HepG2 (cell line): ENCODE measurements around the gene TMEM145. TPM values are rescaled to one million over a fixed set of nuclear protein-coding genes. Genes with fewer than 3 reads are reported as not detected.

Experiments
- ATAC-seq: fragments of 200-7000 bp; cut with Tn5 transposase; 3 replicates; pipeline ENCODE4 v1.9.1; 2020; ENCODE audit warnings: mild to moderate bottlenecking, moderate library complexity
- BruUV-seq: library from RNA; stranded (reverse); fragments of 400-500 nt; replicated peaks from 2 replicates; lab custom pipeline; 2021; lab: Mats Ljungman, UMichigan
- CTCF ChIA-PET: fragments of 300-600 bp; formaldehyde crosslinking; extraction: SDS; loops from one replicate; lab custom pipeline; 2021; ENCODE audit warnings: low total read pairs, inconsistent platforms, low intra/inter-chr PET ratio; lab: Yijun Ruan, JAX
- POLR2A ChIA-PET: fragments of 350-600 bp; sonication (Branson Sonifier 250); formaldehyde crosslinking; loops from one replicate; lab custom pipeline; 2020; ENCODE audit warnings: antibody characterized with exemption, inconsistent platforms; lab: Yijun Ruan, JAX
- DNase-seq: peaks from one replicate; pipeline ENCODE4 v3.0.0-alpha.2; 2015; ENCODE audit warnings: low spot score
- FAIRE-seq: peaks from 3 replicates; lab custom pipeline; 2011; peaks lifted over from hg19 to GRCh38; lab: Jason Lieb, UNC
- H2AFZ ChIP-seq: one replicate; pipeline ENCODE4 v1.6.1; 2011; ENCODE audit warnings: low read length, inconsistent platforms
- H3K27ac ChIP-seq: fragments of 300-600 bp; 3 replicates; pipeline ENCODE4 v1.8.0; 2011; ENCODE audit warnings: mixed run types, mild to moderate bottlenecking, mixed read lengths, low read length, inconsistent platforms; ENCODE audit not compliant: insufficient read depth; ENCODE audit errors: extremely low read length
- H3K27me3 ChIP-seq, 2 experiments: fragments of 200-600 bp in 1 of 2; 2 replicates in 1 of 2; 3 replicates in 1 of 2; pipeline versions ENCODE4 v1.6.0 to v1.8.0; 2011; ENCODE audit warnings: low read length in 2 of 2, mild to moderate bottlenecking in 2 of 2, moderate library complexity in 2 of 2, inconsistent platforms in 1 of 2; ENCODE audit not compliant: insufficient read depth in 2 of 2, control insufficient read depth in 1 of 2
- H3K36me3 ChIP-seq, 2 experiments: fragments of 200-600 bp in 1 of 2; replicated peaks in 1 of 2; 2 replicates in 1 of 2; 3 replicates in 1 of 2; pipeline versions ENCODE4 v1.5.1 to v1.8.0; 2011; ENCODE audit warnings: low read length in 2 of 2, inconsistent platforms in 1 of 2; ENCODE audit not compliant: insufficient read depth in 2 of 2, control insufficient read depth in 1 of 2
- H3K4me1 ChIP-seq: 2 replicates; pipeline ENCODE4 v1.5.1; 2012; ENCODE audit warnings: low read length, inconsistent platforms; ENCODE audit not compliant: insufficient read depth
- H3K4me2 ChIP-seq: 2 replicates; pipeline ENCODE4 v1.6.0; 2011; ENCODE audit warnings: low read depth, low read length, inconsistent platforms
- H3K4me3 ChIP-seq, 3 experiments: fragments of 200-600 bp in 1 of 3; sonication (generic), shearing (Covaris generic) in 1 of 3; replicated peaks in 1 of 3; 2 replicates each; pipeline ENCODE4 v1.5.1; 2011 to 2016; ENCODE audit warnings: low read length in 3 of 3, inconsistent platforms in 2 of 3, low read depth in 2 of 3, mild to moderate bottlenecking in 2 of 3, control low read depth in 1 of 3, mixed read lengths in 1 of 3; ENCODE audit not compliant: insufficient read depth in 1 of 3
- H3K79me2 ChIP-seq: one replicate; pipeline ENCODE4 v1.6.1; 2011; ENCODE audit warnings: low read length, inconsistent platforms; ENCODE audit not compliant: insufficient read depth
- H3K9ac ChIP-seq: 2 replicates; pipeline ENCODE4 v1.6.0; 2011; ENCODE audit warnings: mild to moderate bottlenecking, low read depth, low read length, inconsistent platforms; ENCODE audit not compliant: insufficient read depth
- H3K9me3 ChIP-seq: 2 replicates; pipeline ENCODE4 v1.5.1; 2012; ENCODE audit warnings: mild to moderate bottlenecking, low read length
- H4K20me1 ChIP-seq: 2 replicates; pipeline ENCODE4 v1.6.0; 2011; ENCODE audit warnings: inconsistent platforms, mild to moderate bottlenecking, low read length, moderate library complexity; ENCODE audit not compliant: insufficient read depth
- HNRNPLL ChIP-seq: fragments of 200-400 bp; formaldehyde crosslinking; IDR thresholded peaks from 2 replicates; pipeline ENCODE4 v1.6.1; 2017; ENCODE audit warnings: mild to moderate bottlenecking, low read depth, low read length; ENCODE audit not compliant: poor library complexity, severe bottlenecking
- NBN ChIP-seq: fragments of 450-650 bp; conservative IDR thresholded peaks from 2 replicates; pipeline ENCODE4 v1.6.1; 2017
- TFDP1 ChIP-seq: IDR thresholded peaks from 2 replicates; pipeline ENCODE4 v1.6.1; 2016; ENCODE audit warnings: missing compliant biosample characterization, missing genetic modification reagents, borderline replicate concordance
- ZNF329 ChIP-seq: sonication (generic); formaldehyde crosslinking; IDR thresholded peaks from 2 replicates; pipeline ENCODE4 v1.9.0; 2021; ENCODE audit warnings: low read depth, mild to moderate bottlenecking, missing genetic modification reagents
- ZNF460 ChIP-seq: sonication (generic); formaldehyde crosslinking; IDR thresholded peaks from 2 replicates; pipeline ENCODE4 v1.5.1; 2020; ENCODE audit warnings: missing genetic modification reagents, mild to moderate bottlenecking, borderline replicate concordance
- ZNF468 ChIP-seq: sonication (generic); formaldehyde crosslinking; IDR thresholded peaks from 2 replicates; pipeline ENCODE4 v1.8.0; 2022; ENCODE audit warnings: mild to moderate bottlenecking, moderate library complexity, missing genetic modification reagents
- ZNF589 ChIP-seq: sonication (generic); formaldehyde crosslinking; conservative IDR thresholded peaks from 2 replicates; pipeline ENCODE4 v1.8.0; 2022; ENCODE audit warnings: mild to moderate bottlenecking, moderate library complexity, missing genetic modification reagents
- ZNF878 ChIP-seq: sonication (generic); formaldehyde crosslinking; IDR thresholded peaks from 2 replicates; pipeline ENCODE4 v1.8.1; 2023; ENCODE audit warnings: mild to moderate bottlenecking, missing genetic modification reagents, moderate library complexity
- WGBS: methylation state at CpG from one replicate; pipeline ENCODE4 v1.1.6; 2017; ENCODE audit warnings: low lambda C conversion rate; 5-methylcytosine and 5-hydroxymethylcytosine counted together
- in situ Hi-C: cut with HindIII; loops from 2 replicates; pipeline ENCODE4 v1.10.0; 2017; ENCODE audit warnings: low pct_unique_long_range_greater_than_20kb; ENCODE audit not compliant: extremely low pct_ligation_motif_present
- intact Hi-C: fragments of 100-400 bp; cut with micrococcal nuclease; formaldehyde crosslinking; loops from one replicate; pipeline ENCODE4 v1.10.0; 2022; ENCODE audit not compliant: unreplicated experiment
- polyA plus RNA-seq, 8 experiments: library from polyadenylated mRNA; depleted of rRNA in 3 of 8; stranded (reverse) in 7 of 8; unstranded in 1 of 8; fragments of >200 nt; fragmentation: Illumina TruSeq in 4 of 8; extraction: Trizol in 4 of 8; gene quantifications; 2 replicates each; pipeline versions ENCODE4 v1.2.1 to v1.2.3, GENCODE V29; 2011 to 2016; ENCODE audit warnings: low read depth in 4 of 8, missing spikeins in 1 of 8, mixed read lengths in 1 of 8; ENCODE audit not compliant: insufficient read depth in 1 of 8
- total RNA-seq, 5 experiments: library from RNA; depleted of rRNA; stranded (reverse); fragments of >200 nt; fragmentation: Illumina TruSeq; extraction: Trizol; gene quantifications; 2 replicates each; pipeline ENCODE4 v1.2.3, GENCODE V29; 2016; ENCODE audit warnings: low read depth in 1 of 5
- TF ChIP-seq, protein P1 (sequence below): sonication (generic); formaldehyde crosslinking; IDR thresholded peaks from 2 replicates; pipeline ENCODE4 v1.5.1; 2020; ENCODE audit warnings: mild to moderate bottlenecking, missing genetic modification reagents, moderate library complexity

Gene TMEM145
- total and polyA plus RNA-seq, 2 of the 13 experiments (the other 11 are each of a cell fraction or from before 2014, with no cell fraction given), result 0.07 to 5.1 TPM

- FAIRE-seq, result no peak
- CTCF ChIA-PET, result no interaction called here
- H3K36me3 ChIP-seq, result no peaks in the 10 kb centered on the region
Observed at GRCh38 chr19:42306646-42307045, 6.5 kb upstream of the TMEM145 start.

More at GRCh38 chr19:42306646-42307045, 6.5 kb upstream of the TMEM145 start:
- no peak overlapping the region for H3K27ac ChIP-seq
- no TSS peak for BruUV-seq
- H3K4me1 ChIP-seq, result peaks cover 20% of the 10 kb centered on the region
- intact Hi-C loops, result no loop called here
- 90% methylated on average over 22 of the region's 22 CpGs for WGBS
- no peaks in the 10 kb centered on the region for H3K27me3 ChIP-seq
- no peak for ATAC-seq
- no peaks in the 10 kb centered on the region for H4K20me1 ChIP-seq
- H3K4me2 ChIP-seq, result no peak overlapping the region
- no peak overlapping the region for H3K4me3 ChIP-seq
- no peaks in the 10 kb centered on the region for H3K79me2 ChIP-seq
- H2AFZ ChIP-seq, result no peak overlapping the region
- H3K9ac ChIP-seq, result no peak overlapping the region
- TF ChIP-seq TFDP1 (CRISPR knock-in tag) (no peak), ZNF878 (CRISPR knock-in tag) (no peak), ZNF589 (no peak), ZNF460 (CRISPR knock-in tag) (no peak), ZNF468 (CRISPR knock-in tag) (no peak), ZNF329 (CRISPR knock-in tag) (no peak), NBN (no peak), HNRNPLL (no peak)
- TF ChIP-seq, protein P1, sequence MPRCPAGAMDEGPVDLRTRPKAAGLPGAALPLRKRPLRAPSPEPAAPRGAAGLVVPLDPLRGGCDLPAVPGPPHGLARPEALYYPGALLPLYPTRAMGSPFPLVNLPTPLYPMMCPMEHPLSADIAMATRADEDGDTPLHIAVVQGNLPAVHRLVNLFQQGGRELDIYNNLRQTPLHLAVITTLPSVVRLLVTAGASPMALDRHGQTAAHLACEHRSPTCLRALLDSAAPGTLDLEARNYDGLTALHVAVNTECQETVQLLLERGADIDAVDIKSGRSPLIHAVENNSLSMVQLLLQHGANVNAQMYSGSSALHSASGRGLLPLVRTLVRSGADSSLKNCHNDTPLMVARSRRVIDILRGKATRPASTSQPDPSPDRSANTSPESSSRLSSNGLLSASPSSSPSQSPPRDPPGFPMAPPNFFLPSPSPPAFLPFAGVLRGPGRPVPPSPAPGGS, result no peak
- POLR2A ChIA-PET, result no interaction called here
- no peak for DNase-seq
- in situ Hi-C loops, result no loop called here
- H3K9me3 ChIP-seq, result no peaks in the 10 kb centered on the region
